Activated T-cell treated with anti-CD3 and anti-CD28 coated beads, Interleukin-2, amount 50 U/mL, for 4 hours (primary cell): Measurements from ENCODE around the gene DCTN4. TPM values are rescaled to one million over a fixed set of nuclear protein-coding genes. Genes with fewer than 3 reads are reported as not detected.

Experiments
- ATAC-seq, 2 donors: fragments of 200-7000 bp; cut with Tn5 transposase; one replicate each; pipeline ENCODE4 v1.10.0; 2021
- DNase-seq: peaks from one replicate; pipeline ENCODE4 v3.0.0-alpha.2; 2020
- H3K27me3 Mint-ChIP-seq: one replicate; pipeline ENCODE4 v1.8.0; 2021; ENCODE audit warnings: low read depth, mixed read lengths
- H3K36me3 Mint-ChIP-seq: one replicate; pipeline ENCODE4 v1.8.0; 2022; ENCODE audit warnings: mixed read lengths; ENCODE audit not compliant: insufficient read depth
- H3K4me1 Mint-ChIP-seq: one replicate; pipeline ENCODE4 v1.8.0; 2021; ENCODE audit warnings: low read depth, mixed read lengths
- H3K4me3 Mint-ChIP-seq: one replicate; pipeline ENCODE4 v1.8.0; 2021; ENCODE audit warnings: mild to moderate bottlenecking, moderate library complexity, mixed read lengths
- H3K9me3 Mint-ChIP-seq: one replicate; pipeline ENCODE4 v1.8.0; 2021; ENCODE audit warnings: mixed read lengths
- total RNA-seq, 3 donors: library from RNA; stranded (reverse); gene quantifications; one replicate each; pipeline ENCODE4 v1.2.1, GENCODE V29; 2021

The DCTN4 gene
- total RNA-seq, 3 donors from 2014 or later = 35.9 to 42.2 (median 38.6) TPM

GRCh38 chr5:150676578-150676977 lies 82.2 kb downstream of the DCTN4 start:
- no peak overlapping the region for H3K4me3 Mint-ChIP-seq
- H3K9me3 Mint-ChIP-seq = no peaks in the 10 kb centered on the region
- ATAC-seq (no peak), DNase-seq (no peak)
- peaks cover 3% of the 10 kb centered on the region for H3K4me1 Mint-ChIP-seq
- H3K27me3 Mint-ChIP-seq = peaks cover 8% of the 10 kb centered on the region
- peaks cover 5% of the 10 kb centered on the region for H3K36me3 Mint-ChIP-seq

- no peak for DNase-seq
- Mint-ChIP-seq H3K4me1 (peaks cover 10% of the 10 kb centered on the region), H3K36me3 (no peaks in the 10 kb centered on the region), H3K27me3 (peaks cover 23% of the 10 kb centered on the region), H3K9me3 (no peaks in the 10 kb centered on the region), H3K4me3 (no peak overlapping the region)
- ATAC-seq = no peak
These were observed 83.7 kb downstream of the DCTN4 start for GRCh38 chr5:150675069-150675468.

GRCh38 chr5:150674341-150674821 lies 84.4 kb downstream of the DCTN4 start:
- no peak overlapping the region for H3K4me3 Mint-ChIP-seq
- ATAC-seq = no peak
- H3K36me3 Mint-ChIP-seq = no peaks in the 10 kb centered on the region
- DNase-seq = no peak
- no peaks in the 10 kb centered on the region for H3K9me3 Mint-ChIP-seq
- H3K4me1 Mint-ChIP-seq = peaks cover 10% of the 10 kb centered on the region
- peaks cover 26% of the 10 kb centered on the region for H3K27me3 Mint-ChIP-seq

- no peak for DNase-seq
- Mint-ChIP-seq H3K4me3 (peak overlapping the region; percentile 77), H3K4me1 (peaks cover 10% of the 10 kb centered on the region), H3K36me3 (no peaks in the 10 kb centered on the region), H3K27me3 (peaks cover 27% of the 10 kb centered on the region), H3K9me3 (no peaks in the 10 kb centered on the region)
- ATAC-seq = no peak
These were observed 85.9 kb downstream of the DCTN4 start for GRCh38 chr5:150672884-150673275.

GRCh38 chr5:150672237-150672883 lies 86.5 kb downstream of the DCTN4 start:
- H3K27me3 Mint-ChIP-seq = peaks cover 27% of the 10 kb centered on the region
- H3K36me3 Mint-ChIP-seq = no peaks in the 10 kb centered on the region
- H3K4me3 Mint-ChIP-seq = peak overlapping the region; percentile 77
- peak; percentile 70 to 72 for ATAC-seq
- peaks cover 10% of the 10 kb centered on the region for H3K4me1 Mint-ChIP-seq
- no peak for DNase-seq
- no peaks in the 10 kb centered on the region for H3K9me3 Mint-ChIP-seq

- H3K9me3 Mint-ChIP-seq = no peaks in the 10 kb centered on the region
These were observed 87.1 kb downstream of the DCTN4 start for GRCh38 chr5:150671509-150672236.

GRCh38 chr5:150670948-150671310 lies 87.9 kb downstream of the DCTN4 start:
- DNase-seq (no peak), ATAC-seq (no peak)
- Mint-ChIP-seq H3K27me3 (peaks cover 27% of the 10 kb centered on the region), H3K9me3 (no peaks in the 10 kb centered on the region), H3K36me3 (no peaks in the 10 kb centered on the region), H3K4me1 (peaks cover 10% of the 10 kb centered on the region), H3K4me3 (peak overlapping the region; percentile 42)

More at GRCh38 chr5:150671509-150672236, 87.1 kb downstream of the DCTN4 start:
- DNase-seq (no peak), ATAC-seq (peak; percentile 64 to 70)
- H3K4me3 Mint-ChIP-seq = peak overlapping the region; percentile 77
- H3K36me3 Mint-ChIP-seq = no peaks in the 10 kb centered on the region
- peaks cover 27% of the 10 kb centered on the region for H3K27me3 Mint-ChIP-seq
- peaks cover 10% of the 10 kb centered on the region for H3K4me1 Mint-ChIP-seq

- H3K4me1 Mint-ChIP-seq = peaks cover 10% of the 10 kb centered on the region
- H3K27me3 Mint-ChIP-seq = peaks cover 27% of the 10 kb centered on the region
- no peak for DNase-seq
- H3K4me3 Mint-ChIP-seq = peak overlapping the region; percentile 42
- no peak for ATAC-seq
- no peaks in the 10 kb centered on the region for H3K9me3 Mint-ChIP-seq
- no peaks in the 10 kb centered on the region for H3K36me3 Mint-ChIP-seq
These were observed 88.4 kb downstream of the DCTN4 start for GRCh38 chr5:150670275-150670947.

GRCh38 chr5:150665044-150665443 lies 93.8 kb downstream of the DCTN4 start:
- H3K27me3 Mint-ChIP-seq = peaks cover 5% of the 10 kb centered on the region
- H3K4me3 Mint-ChIP-seq = no peak overlapping the region
- no peak for DNase-seq
- no peaks in the 10 kb centered on the region for H3K9me3 Mint-ChIP-seq
- ATAC-seq = no peak
- H3K36me3 Mint-ChIP-seq = no peaks in the 10 kb centered on the region
- no peaks in the 10 kb centered on the region for H3K4me1 Mint-ChIP-seq

GRCh38 chr5:150663936-150664335 lies 94.9 kb downstream of the DCTN4 start:
- H3K4me1 Mint-ChIP-seq = no peaks in the 10 kb centered on the region
- H3K27me3 Mint-ChIP-seq = peaks cover 2% of the 10 kb centered on the region
- no peak overlapping the region for H3K4me3 Mint-ChIP-seq
- DNase-seq (no peak), ATAC-seq (no peak)
- H3K36me3 Mint-ChIP-seq = no peaks in the 10 kb centered on the region
- H3K9me3 Mint-ChIP-seq = no peaks in the 10 kb centered on the region

- no peak for DNase-seq
- no peak overlapping the region for H3K4me3 Mint-ChIP-seq
- H3K4me1 Mint-ChIP-seq = no peaks in the 10 kb centered on the region
- H3K36me3 Mint-ChIP-seq = no peaks in the 10 kb centered on the region
- H3K27me3 Mint-ChIP-seq = peaks cover 2% of the 10 kb centered on the region
- ATAC-seq = no peak
- H3K9me3 Mint-ChIP-seq = no peaks in the 10 kb centered on the region
These were observed 95.9 kb downstream of the DCTN4 start for GRCh38 chr5:150662731-150663516.

GRCh38 chr5:150661821-150662596 lies 96.8 kb downstream of the DCTN4 start:
- ATAC-seq = no peak
- Mint-ChIP-seq H3K36me3 (no peaks in the 10 kb centered on the region), H3K4me3 (no peak overlapping the region), H3K4me1 (peaks cover 3% of the 10 kb centered on the region), H3K9me3 (no peaks in the 10 kb centered on the region), H3K27me3 (peaks cover 2% of the 10 kb centered on the region)
- DNase-seq = no peak

- H3K36me3 Mint-ChIP-seq = no peaks in the 10 kb centered on the region
- H3K4me3 Mint-ChIP-seq = no peak within 1 kb of the TSS
- no peaks in the 10 kb centered on the region for H3K9me3 Mint-ChIP-seq
- DNase-seq (no peak), ATAC-seq (no peak)
- H3K4me1 Mint-ChIP-seq = peaks cover 3% of the 10 kb centered on the region
- peaks cover 2% of the 10 kb centered on the region for H3K27me3 Mint-ChIP-seq
These were observed 97.7 kb downstream of the DCTN4 start, which contains the start of gene MYOZ3 for GRCh38 chr5:150661086-150661485. Gene MYOZ3 (plus strand): TSS chr5:150661251. CDS start chr5:150662942, 1,691 bp downstream.
